ENCODE data around the gene ANGPTL2.

Gene ANGPTL2

GRCh38 chr9:127067603-127068220, 54.7 kb downstream of the ANGPTL2 start:
- DNase-seq: no peak

GRCh38 chr9:127066851-127067136, 55.6 kb downstream of the ANGPTL2 start:
- no peak for DNase-seq

- no peak for DNase-seq
Observed at GRCh38 chr9:127066060-127066850, 56.2 kb downstream of the ANGPTL2 start.

- no peak for DNase-seq
Observed at GRCh38 chr9:127065592-127065991, 56.8 kb downstream of the ANGPTL2 start.

GRCh38 chr9:127064335-127064734, 58.1 kb downstream of the ANGPTL2 start:
- no peak for DNase-seq

GRCh38 chr9:127061411-127061810, 61.0 kb downstream of the ANGPTL2 start:
- no peak for DNase-seq

- DNase-seq: no peak
Observed at GRCh38 chr9:127059765-127060361, 62.6 kb downstream of the ANGPTL2 start.

GRCh38 chr9:127059030-127059429, 63.4 kb downstream of the ANGPTL2 start:
- DNase-seq: no peak

GRCh38 chr9:127058645-127059021, 63.8 kb downstream of the ANGPTL2 start:
- no peak for DNase-seq

- no peak for DNase-seq
Observed at GRCh38 chr9:127058011-127058644, 64.3 kb downstream of the ANGPTL2 start.

- DNase-seq: no peak
Observed at GRCh38 chr9:127056446-127056845, 66.0 kb downstream of the ANGPTL2 start.

GRCh38 chr9:127055745-127056402, 66.6 kb downstream of the ANGPTL2 start:
- no peak for DNase-seq

GRCh38 chr9:127053960-127054359, 68.5 kb downstream of the ANGPTL2 start:
- DNase-seq: no peak

- DNase-seq: no peak
Observed at GRCh38 chr9:127053057-127053821, 69.2 kb downstream of the ANGPTL2 start.

GRCh38 chr9:127051881-127052595, 70.4 kb downstream of the ANGPTL2 start:
- DNase-seq: no peak

- no peak for DNase-seq
Observed at GRCh38 chr9:127050591-127051001, 71.8 kb downstream of the ANGPTL2 start.

- no peak for DNase-seq
Observed at GRCh38 chr9:127050152-127050551, 72.3 kb downstream of the ANGPTL2 start.

GRCh38 chr9:127049581-127049980, 72.9 kb downstream of the ANGPTL2 start:
- DNase-seq: no peak

GRCh38 chr9:127049044-127049443, 73.4 kb downstream of the ANGPTL2 start:
- no peak for DNase-seq

GRCh38 chr9:127047971-127048370, 74.5 kb downstream of the ANGPTL2 start:
- no peak for DNase-seq

GRCh38 chr9:127045148-127045547, 77.3 kb downstream of the ANGPTL2 start:
- DNase-seq: no peak

- no peak for DNase-seq
Observed at GRCh38 chr9:127039492-127039891, 82.9 kb downstream of the ANGPTL2 start.

All from GDM1 (cell line).